HG02571 (cell line): ENCODE results near the gene SRPK3.

Experiments used
- ATAC-seq: cut with Tn5 transposase; IDR thresholded peaks from one replicate; pipeline ENCODE4 v1.9.1; 2021; ENCODE audit warnings: mild to moderate bottlenecking, moderate library complexity; ENCODE audit not compliant: unreplicated experiment

The SRPK3 gene

DNA sequence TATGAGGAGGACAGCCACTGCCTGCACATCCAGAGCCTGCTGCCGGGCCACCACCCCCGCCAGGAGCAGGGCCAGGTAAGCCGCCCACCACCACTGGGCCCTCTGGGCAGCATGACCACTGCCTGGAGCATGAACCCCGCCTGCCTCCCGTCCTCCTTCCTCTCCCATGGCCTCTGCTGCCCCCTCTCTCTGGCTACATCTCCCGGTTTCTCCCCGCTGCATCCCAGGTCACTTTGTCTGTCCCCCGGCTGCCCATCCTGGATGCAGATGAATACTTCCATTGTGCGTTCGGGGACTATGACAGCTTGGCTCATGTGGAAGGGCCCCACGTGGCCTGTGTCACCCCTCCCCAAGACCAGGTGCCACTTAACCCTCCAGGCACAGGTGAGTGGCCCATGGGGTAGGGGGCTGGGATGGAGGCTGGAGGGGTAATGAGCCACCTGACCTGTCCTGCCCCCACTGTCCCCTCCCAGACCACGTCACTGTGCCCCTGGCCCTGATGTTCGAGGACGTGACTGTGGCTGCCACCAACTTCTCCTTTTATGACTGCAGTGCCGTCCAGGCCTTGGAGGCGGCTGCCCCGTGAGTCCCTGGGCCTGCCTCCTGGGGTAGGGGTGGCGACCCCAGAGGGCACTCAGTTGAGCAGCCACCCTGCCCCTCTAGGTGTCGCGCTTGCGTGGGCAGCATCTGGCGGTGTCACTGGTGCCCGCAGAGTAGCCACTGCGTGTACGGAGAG, 10.8 kb upstream of the SRPK3 start:
- ATAC-seq: no peak

DNA sequence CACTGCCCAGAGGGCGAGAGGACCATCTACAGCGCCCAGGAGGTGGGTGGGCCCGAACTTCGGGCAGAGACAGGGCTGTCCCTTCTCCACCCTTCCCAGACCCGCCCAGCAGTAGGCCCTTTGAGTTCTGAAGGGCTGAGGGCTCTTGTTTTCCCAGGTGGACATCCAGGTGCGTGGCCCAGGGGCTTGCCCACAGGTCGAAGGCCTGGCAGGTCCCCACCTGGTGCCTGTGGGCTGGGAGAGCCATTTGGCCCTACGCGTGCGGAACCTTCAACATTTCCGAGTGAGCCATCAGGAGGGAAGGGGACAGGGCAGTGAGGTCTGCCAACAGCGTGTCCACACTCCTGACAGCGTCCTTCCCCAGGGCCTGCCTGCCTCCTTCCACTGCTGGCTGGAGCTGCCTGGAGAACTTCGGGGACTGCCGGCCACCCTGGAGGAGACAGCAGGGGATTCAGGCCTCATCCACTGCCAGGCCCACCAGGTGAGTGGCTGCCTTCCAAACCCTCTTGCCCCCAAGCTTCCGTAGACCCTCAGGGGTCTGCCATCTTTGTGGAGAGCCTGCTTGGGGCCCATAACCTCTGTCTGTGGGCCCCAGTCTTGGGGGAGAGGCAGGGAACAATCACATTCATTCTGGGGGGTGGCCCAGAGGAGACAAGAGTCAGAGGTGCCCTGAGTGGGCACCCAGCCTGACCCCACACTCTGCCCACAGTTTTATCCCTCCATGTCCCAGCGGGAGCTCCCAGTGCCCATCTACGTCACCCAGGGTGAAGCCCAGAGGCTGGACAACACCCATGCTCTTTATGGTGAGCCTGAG, 10.0 kb upstream of the SRPK3 start:
- no peak for ATAC-seq

DNA sequence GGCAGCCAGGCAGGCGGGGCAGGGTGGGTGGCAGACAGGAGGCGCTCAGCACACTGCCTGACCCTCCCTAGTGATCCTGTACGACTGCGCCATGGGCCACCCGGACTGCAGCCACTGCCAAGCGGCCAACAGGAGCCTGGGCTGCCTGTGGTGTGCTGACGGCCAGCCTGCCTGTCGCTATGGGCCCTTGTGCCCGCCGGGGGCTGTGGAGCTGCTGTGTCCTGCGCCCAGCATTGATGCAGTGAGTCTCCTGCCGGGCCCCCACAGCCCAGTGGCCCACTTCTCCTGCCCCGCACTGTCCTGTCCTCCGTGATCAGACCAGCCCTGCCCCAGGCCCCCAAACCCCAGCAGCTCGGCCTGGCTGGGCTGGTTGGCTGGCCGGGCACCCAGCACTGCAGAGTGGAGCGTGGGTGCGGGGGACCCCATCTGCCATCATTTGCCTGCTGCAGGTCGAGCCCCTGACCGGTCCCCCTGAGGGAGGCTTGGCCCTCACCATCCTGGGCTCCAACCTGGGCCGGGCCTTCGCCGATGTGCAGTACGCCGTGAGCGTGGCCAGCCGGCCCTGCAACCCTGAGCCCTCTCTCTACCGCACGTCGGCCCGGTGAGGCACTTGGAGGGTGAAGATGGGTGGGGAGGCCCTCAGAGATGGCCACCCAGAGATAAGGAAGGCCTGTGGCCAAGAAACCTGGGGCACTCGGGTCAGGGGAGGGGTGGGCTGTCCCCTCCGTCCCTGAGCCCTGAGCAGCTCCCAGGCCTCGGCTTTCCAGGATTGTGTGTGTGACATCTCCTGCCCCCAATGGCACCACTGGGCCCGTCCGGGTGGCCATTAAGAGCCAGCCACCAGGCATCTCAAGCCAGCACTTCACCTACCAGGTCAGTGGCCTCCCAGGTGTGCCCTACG, 9.2 kb upstream of the SRPK3 start:
- ATAC-seq: no peak

DNA sequence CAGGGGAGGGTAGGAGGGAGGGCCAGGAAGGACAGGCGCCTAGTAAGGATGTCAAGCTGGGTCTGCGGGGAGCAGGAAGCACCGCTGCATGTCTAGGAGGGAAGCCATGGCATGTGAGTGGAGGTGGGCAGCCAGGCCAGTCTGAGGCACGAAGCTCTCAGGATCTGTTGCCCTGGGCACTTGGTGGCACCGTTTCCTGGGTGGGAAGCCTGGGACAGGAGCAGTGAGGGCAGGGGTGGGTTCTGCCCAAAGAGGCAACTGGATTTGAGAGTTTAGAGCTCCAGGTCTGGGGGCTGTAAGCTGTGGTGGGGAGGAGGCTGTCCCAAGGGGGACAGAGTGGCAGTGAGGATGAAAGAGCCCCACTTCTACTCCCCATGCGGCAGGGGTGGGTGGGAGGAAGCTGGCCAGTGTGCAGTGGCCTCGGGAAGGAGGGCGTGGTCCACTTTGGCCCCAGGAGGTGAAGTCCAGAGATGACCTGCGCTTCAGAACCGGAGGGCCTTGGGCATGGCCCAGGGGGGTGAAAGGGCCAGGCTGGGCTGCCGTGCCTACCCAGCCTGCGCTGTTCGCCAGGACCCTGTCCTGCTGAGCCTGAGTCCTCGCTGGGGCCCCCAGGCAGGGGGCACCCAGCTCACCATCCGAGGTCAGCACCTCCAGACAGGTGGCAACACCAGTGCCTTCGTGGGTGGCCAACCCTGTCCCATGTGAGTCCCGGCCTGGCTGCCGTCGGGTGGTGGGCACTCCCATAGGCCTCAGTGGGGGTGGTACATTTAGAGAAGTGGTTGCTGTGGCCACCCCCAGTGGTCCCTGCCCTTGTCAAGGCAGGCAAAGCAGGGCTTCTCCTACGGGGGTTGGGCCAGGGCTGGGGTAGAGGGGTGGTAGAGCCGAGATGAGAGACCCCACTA, 8.3 kb upstream of the SRPK3 start:
- no peak for ATAC-seq

DNA sequence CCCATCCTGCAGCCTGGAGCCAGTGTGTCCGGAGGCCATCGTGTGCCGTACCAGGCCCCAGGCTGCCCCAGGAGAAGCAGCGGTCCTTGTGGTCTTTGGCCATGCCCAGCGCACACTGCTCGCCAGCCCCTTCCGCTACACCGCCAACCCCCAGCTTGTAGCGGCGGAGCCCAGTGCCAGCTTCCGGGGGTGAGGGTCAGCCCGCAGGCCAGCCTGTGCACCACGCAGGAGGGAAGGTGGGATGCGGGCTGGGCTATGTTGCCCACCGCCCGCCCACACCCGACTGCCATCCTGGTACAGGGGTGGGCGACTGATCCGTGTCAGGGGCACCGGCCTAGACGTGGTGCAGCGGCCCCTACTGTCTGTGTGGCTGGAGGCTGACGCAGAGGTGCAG, 7.6 kb upstream of the SRPK3 start:
- no peak for ATAC-seq

DNA sequence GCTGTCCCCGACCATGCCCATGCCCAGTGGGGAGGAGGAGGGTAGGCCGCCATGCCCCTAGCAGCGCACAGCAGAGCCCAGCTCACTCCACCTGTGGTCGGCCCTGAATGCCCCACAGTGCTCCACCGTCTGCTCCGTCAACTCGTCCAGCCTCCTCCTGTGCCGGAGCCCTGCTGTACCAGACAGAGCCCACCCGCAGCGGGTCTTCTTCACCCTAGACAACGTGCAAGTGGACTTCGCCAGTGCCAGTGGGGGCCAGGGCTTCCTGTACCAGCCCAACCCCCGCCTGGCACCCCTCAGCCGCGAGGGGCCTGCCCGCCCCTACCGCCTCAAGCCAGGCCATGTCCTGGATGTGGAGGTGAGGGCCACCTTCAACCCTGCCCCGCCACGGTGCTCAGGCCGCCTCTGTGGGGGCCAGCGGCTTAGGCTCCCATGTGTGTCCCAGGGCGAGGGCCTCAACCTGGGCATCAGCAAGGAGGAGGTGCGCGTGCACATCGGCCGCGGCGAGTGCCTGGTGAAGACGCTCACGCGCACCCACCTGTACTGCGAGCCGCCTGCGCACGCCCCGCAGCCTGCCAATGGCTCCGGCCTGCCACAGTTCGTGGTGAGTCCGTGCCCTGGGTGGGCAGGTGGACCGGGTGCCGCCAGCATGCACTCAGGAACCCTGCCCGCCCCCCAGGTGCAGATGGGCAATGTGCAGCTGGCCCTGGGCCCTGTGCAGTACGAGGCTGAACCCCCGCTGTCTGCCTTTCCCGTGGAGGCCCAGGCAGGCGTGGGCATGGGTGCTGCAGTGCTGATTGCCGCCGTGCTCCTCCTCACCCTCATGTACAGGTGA, 6.9 kb upstream of the SRPK3 start:
- ATAC-seq: no peak

DNA sequence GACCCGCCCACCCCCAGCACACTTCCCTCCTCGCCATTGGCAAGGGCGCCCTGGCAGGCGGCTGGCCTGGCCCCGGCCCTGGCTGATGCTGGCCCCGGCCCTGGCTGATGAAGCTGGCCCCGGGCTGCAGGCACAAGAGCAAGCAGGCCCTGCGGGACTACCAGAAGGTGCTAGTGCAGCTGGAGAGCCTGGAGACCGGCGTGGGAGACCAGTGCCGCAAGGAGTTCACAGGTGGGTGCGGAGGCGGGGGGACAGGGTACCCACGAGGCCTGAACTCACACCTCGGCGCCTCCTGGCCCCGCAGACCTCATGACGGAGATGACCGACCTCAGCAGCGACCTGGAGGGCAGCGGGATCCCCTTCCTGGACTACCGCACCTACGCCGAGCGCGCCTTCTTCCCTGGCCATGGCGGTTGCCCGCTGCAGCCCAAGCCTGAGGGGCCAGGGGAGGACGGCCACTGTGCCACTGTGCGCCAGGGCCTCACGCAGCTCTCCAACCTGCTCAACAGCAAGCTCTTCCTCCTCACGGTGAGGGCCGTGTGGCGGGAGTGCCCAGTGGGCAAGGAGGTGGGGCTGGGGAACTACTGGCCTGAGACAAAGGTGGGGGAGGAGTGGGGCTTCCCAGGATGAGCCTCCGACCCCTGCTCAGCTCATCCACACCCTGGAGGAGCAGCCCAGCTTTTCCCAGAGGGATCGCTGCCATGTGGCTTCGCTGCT, 6.1 kb upstream of the SRPK3 start:
- no peak for ATAC-seq

DNA sequence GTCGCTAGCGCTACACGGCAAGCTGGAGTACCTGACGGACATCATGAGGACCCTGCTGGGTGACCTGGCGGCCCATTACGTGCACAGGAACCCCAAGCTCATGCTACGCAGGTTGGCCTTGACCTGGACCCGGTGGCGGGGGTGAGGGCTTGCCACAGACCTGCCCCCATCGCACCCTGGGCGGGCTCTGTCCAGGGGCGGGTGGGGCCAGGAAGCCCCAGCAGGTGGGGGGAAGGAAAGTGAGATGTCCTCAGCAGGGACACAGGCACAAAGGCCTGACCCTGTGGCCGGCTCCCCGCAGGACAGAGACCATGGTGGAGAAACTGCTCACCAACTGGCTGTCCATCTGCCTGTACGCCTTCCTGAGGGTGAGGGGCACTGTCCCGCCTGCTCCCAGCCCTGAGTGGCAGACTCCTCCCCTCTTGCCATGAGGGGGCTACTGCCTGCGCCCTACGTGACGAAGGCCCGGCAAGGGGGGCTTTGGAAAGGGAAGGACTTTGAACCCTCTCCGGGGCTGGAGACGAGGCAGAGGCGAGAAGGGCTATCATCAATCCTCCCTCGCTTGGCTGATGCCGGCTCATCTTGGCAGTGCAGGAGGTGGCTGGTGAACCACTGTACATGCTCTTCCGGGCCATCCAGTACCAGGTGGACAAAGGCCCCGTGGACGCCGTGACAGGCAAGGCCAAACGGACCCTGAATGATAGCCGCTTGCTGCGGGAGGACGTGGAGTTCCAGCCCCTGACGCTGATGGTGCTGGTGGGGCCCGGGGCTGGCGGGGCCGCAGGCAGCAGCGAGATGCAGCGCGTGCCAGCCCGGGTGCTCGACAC, 5.3 kb upstream of the SRPK3 start:
- no peak for ATAC-seq

DNA sequence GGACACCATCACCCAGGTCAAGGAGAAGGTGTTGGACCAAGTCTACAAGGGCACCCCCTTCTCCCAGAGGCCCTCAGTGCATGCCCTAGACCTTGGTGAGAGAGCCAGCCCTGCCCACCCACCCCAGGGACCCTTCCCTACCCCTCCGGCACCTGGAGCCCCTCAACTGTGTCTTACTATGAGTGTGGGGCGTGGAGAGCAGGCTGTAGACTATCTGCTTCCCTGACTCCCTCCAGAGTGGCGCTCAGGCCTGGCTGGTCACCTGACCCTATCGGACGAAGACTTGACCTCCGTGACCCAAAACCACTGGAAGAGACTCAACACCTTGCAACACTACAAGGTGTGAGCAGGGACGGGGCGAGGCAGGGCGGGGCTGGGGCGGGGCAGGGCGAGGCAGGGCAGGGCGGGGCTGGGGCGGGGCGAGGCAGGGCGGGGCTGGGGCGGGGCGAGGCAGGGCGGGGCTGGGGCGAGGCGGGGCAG, 4.7 kb upstream of the SRPK3 start:
- no peak for ATAC-seq

DNA sequence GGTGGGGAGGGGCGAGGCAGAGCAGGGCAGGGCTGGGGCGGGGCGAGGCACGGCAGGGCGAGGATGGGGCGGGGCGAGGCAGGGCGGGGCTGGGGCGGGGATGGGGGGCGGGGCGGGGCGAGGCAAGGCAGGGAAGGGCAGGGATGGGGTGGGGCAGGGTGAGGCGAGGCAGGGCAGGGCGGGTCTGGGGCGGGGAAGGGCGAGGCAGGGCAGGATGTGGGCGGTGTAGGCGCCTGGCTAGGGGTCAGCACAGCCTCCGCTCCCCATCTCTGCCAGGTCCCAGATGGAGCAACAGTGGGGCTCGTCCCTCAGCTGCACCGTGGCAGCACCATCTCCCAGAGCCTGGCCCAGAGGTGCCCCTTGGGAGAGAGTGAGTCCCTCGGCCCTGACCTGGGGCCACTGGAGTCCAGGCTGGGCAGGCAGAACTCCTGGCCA, 4.2 kb upstream of the SRPK3 start:
- no peak for ATAC-seq

DNA sequence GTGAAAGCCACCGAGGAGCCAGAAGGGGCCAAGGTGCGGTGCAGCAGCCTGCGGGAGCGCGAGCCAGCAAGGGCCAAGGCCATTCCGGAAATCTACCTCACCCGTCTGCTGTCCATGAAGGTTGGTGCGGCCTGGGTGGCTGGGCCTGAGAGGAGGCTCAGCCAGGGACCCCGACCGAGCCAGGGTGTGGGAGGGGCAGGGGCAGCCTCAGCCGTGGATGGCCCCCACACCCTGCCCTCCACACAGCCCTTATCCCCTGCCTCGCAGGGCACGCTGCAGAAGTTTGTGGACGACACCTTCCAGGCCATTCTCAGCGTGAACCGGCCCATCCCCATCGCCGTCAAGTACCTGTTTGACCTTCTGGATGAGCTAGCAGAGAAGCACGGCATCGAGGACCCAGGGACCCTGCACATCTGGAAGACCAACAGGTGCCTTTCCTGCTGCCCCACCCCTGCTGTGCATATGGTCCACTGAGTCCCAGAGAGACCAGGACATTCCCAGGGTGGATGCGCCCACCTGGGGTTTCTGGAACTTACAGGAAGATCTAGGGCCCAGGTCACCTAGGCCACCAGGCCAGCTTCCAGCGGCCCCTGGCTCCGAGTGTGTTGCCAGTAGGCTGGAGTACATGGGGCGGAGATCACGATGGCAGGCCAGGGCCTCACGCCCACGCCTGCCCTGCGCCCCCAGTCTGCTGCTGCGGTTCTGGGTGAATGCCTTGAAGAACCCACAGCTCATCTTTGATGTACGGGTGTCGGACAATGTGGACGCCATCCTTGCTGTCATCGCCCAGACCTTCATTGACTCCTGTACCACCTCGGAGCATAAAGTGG, 3.4 kb upstream of the SRPK3 start:
- no peak for ATAC-seq

DNA sequence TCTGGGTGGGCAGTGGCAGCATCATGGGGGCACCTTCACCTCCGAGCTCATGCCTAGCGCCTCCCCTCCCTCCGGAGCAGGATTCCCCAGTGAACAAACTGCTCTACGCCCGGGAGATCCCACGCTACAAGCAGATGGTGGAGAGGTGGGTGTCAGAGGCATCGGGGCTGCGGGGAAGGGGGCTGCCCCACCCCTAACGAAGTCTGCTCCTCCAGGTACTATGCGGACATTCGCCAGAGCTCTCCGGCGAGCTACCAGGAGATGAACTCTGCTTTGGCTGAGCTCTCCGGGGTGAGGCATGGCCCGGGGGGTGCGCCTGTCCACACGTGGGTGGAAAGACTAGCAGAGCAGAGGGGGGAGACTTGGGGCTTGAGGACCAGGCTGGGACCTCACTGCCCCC, 2.7 kb upstream of the SRPK3 start:
- ATAC-seq: no peak

DNA sequence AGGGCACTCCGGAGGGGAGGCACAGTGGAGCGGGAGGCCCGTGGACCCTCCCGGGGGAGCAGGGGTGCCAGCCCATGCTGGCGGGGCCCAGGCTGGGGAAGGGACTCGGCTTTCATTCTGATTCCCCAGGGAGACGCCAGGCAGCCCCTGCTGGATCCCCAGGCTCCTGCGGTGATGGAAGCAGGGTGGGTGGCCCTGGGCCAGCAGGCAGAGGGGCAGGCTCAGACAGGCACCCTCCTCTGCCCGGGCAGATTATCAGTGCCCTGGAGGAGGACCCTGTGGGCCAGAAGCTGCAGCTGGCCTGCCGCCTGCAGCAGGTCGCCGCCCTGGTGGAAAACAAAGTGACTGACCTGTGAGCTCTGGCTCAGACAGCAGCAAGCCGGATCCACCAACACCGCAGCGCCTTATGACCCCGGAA, 2.1 kb upstream of the SRPK3 start:
- no peak for ATAC-seq

DNA sequence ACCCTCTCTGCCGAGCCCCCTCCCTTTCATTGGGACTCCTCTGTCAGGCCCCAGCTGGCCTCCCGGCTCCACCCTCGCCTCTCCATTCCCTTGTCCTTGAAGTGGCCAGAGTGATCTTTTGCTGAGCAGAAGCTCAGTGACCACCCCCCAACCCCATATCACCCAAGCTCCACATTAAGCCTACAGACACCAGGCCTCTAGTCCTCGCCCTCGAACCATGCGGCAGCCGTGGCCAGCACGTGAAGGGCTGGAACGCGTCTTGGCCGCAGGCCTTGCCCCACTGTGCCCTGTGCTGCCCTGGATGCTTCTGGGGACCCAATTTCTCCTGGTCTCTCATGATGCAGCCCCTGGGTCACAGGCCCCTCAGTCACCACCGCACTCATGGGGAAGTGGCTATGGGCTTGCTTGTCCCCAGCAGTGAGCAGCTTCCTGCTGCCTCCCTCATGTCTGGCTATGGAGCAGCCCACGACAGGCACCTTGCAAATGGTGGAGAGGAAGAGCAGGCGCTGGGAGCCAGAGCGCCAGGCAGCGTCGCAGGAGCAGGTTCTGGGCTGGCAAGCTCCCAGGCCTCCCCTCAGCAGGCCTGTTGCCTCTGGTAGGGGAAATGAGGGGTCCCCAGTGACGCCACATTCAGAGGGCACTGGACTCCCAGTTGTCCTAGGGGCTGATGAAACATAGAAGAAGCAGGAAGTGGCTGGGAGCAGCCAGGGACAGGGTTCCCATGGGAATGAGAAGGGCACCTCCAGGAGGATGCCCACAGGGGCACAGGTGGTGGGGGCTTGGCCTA, 757 bp upstream of the SRPK3 start:
- no peak for ATAC-seq

DNA sequence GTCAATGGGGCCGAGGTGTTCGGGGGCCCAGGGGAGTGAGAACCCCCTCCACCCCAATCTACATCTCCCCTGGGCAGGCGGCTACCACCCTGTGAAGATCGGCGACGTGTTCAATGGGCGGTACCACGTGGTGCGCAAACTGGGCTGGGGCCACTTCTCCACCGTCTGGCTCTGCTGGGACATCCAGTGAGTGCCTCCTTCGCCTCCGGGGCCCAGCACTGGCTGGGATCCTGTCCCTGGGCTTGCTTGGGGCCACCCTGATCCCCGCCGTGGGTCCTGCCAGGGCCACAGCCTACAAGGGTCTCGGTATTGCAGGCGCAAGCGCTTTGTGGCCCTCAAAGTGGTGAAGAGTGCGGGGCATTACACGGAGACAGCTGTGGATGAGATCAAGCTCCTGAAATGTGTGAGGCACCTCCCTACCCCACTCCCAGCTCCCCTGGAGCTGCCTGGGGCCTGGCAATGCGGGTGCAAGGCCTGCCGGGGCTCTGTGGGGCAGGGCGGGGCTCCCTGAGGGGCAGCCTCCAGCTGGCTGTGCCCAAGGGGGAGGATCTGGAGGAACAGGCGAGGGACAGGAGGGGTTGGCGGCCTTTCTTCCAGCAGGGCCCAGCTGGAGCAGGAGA, 697 bp downstream of the SRPK3 start:
- no peak for ATAC-seq

DNA sequence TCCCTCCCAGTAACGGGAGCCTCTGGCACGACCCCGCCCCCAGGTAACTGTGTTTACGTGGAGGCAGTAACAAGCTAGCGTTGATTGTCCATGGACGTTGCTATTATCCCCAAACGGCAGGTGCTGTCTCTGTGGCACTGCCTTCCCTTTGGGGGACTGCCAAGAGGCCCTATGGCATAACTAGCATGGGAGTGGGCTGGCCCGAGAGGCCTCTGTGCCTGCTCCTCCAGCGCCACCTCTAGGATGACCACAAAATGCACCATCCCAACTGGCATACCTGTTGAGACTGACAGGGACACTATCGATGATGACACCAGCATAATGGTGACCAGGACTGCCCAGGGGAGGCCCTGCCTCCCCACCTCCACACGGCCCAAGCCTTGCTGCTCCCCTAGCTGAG, 1.5 kb downstream of the SRPK3 start:
- ATAC-seq: no peak
